Epithelial cell of esophagus (primary cell): ENCODE measurements around the gene TACC3.

Experiments used
- DNase-seq: peaks from one replicate; pipeline ENCODE4 v3.0.0; 2010; ENCODE audit warnings: low read depth
- H3K4me3 ChIP-seq: 2 replicates; pipeline ENCODE4 v1.5.1; 2011; ENCODE audit warnings: mild to moderate bottlenecking, low read length, control low read depth
- TF ChIP-seq, protein P1 (sequence below): IDR thresholded peaks from 2 replicates; pipeline ENCODE4 v1.5.1; 2011; ENCODE audit warnings: low read depth, mild to moderate bottlenecking, low read length, control low read depth, inconsistent platforms; ENCODE audit not compliant: insufficient read depth; ENCODE audit errors: missing control alignments

The TACC3 gene

GRCh38 chr4:1784395-1784788 lies 63.1 kb downstream of the TACC3 start:
- DNase-seq, result no peak
- H3K4me3 ChIP-seq, result no peak overlapping the region
- TF ChIP-seq, protein P1, sequence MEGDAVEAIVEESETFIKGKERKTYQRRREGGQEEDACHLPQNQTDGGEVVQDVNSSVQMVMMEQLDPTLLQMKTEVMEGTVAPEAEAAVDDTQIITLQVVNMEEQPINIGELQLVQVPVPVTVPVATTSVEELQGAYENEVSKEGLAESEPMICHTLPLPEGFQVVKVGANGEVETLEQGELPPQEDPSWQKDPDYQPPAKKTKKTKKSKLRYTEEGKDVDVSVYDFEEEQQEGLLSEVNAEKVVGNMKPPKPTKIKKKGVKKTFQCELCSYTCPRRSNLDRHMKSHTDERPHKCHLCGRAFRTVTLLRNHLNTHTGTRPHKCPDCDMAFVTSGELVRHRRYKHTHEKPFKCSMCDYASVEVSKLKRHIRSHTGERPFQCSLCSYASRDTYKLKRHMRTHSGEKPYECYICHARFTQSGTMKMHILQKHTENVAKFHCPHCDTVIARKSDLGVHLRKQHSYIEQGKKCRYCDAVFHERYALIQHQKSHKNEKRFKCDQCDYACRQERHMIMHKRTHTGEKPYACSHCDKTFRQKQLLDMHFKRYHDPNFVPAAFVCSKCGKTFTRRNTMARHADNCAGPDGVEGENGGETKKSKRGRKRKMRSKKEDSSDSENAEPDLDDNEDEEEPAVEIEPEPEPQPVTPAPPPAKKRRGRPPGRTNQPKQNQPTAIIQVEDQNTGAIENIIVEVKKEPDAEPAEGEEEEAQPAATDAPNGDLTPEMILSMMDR, result no peak

DNA sequence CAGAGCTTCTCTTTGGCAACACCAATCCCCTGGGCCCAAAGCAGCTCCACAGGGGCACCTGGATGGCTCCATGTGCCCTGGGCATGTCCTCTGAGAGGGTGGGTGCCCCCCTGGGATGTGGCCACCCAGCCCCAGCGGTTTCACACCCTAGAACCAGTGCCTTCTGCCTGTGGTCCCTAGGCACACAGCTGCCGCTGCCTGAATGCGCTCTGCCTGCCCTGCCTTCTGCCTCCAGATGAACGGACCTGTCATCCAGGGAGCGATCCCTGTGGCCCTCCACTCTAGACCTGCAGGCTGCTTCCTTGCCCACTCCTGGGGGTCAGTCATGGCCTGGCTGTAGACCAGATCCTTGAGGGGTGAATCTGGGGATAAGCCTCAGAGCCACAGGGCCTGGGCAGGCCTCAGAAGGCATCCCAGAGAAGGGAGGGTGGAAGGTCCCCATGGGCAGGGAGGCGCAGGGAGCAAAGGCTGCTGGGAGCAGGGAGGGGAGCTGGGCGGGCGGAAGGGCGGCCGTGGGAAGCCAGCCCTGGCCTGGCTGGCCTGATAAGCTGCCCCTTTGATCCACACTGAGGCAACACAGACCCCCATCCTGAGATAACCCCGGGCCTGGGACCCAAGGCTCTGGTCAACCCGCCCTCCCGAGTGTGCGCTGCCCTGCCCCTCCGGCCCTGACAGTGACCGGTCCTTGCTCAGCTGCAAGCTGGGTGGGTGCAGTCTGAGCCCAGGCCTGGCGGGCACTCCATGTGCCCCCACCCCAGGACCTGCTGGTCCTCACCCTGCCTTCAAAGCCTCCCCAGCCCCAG lies 63.7 kb downstream of the TACC3 start:
- TF ChIP-seq, protein P1, result no peak
- no peak overlapping the region for H3K4me3 ChIP-seq
- no peak for DNase-seq

DNA sequence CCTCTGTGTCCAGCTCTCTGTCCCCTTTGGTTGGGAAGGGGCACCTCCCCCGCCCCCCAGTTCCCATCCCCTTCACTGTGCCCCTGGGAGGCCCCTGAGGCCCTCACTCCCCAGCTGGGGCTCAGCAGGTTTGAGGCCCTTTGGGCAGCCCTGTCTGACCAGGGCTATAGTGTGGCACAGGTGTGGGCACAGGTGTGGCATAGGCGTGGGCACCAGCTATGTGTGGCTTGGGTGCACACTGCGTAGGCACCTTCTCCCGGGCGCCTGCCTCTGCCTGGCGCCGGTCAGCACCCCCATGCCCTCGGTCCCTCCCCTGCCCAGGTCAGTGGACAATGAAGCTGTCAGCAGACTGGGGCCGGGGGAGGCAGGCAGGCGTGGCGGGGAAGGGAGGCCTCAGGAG lies 64.3 kb downstream of the TACC3 start:
- no peak overlapping the region for H3K4me3 ChIP-seq
- no peak for DNase-seq
- TF ChIP-seq, protein P1, result no peak

DNA sequence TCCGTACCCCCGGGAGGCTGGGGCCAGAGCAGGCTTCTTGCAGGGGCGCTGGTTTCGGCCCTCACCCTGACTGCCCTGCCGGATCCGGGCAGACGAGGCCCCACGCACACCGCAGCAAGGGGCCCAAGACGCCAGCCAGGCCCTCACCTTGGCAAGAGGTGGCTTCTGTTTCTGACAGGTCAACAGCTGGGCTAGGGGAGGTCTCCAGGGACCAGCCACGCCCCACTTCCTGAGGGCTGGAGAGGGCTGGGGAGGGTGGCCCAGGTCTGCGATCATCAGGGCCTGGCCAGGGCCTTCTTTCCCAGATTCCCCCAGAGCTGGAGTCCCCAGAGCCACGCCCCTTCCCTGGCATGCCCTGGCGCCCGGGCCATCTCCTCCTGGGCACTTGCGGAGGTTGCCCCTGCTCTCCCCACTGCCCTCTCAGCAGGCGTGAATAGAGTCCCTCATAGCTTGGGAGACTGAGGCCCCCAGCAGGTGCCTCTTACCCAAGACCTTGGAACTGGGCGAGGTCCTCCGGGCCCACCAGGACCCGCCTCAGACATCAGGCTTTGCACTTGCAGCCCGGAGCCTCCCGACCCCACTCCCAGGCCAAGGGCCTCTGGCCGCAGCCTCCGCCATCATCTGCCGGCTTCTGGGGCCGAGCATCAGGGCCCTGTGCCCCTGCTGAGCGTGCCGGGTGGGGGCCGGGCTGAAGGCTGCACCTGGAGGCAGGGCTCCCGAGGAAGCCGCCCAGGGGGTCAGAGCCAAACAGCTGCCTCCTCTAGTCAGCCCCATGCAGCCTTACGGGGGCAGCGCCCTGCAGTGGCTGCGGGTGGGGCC lies 65.4 kb downstream of the TACC3 start:
- TF ChIP-seq, protein P1, result no peak
- no peak overlapping the region for H3K4me3 ChIP-seq
- no peak for DNase-seq

DNA sequence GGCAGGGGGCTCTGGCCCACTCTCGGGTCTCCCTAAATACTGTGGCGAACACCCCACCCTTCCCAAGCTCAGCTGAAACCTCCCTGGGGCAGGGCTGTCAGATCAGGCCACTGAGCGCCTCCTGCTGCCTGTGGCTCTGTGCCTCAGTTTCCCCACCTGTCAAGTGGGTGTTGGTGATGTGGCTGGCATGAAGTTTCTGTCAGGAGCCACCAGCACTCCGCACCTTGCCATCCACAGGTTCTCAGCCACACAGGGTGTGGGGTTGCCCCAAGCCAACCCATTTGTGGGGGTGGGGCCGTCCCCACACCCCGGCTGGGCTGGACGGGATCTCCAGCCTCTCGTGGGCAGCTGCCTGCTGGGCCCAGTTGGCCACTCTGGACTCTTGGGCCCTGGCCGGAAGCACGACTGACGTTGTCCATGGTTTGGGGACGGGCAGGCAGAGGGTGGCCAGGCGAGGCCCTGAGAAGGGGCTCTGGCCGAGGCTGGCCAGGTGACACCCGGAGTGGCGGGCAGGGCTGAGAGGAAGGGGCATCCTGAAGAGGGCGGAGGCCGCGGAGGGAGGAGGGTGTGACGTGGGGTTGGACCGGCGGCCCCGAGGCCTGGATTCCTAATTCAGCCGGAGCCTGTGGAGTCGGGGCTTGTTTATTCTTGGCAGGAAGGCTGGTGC lies 66.2 kb downstream of the TACC3 start:
- no peak for DNase-seq
- H3K4me3 ChIP-seq, result no peak overlapping the region
- TF ChIP-seq, protein P1, result no peak

DNA sequence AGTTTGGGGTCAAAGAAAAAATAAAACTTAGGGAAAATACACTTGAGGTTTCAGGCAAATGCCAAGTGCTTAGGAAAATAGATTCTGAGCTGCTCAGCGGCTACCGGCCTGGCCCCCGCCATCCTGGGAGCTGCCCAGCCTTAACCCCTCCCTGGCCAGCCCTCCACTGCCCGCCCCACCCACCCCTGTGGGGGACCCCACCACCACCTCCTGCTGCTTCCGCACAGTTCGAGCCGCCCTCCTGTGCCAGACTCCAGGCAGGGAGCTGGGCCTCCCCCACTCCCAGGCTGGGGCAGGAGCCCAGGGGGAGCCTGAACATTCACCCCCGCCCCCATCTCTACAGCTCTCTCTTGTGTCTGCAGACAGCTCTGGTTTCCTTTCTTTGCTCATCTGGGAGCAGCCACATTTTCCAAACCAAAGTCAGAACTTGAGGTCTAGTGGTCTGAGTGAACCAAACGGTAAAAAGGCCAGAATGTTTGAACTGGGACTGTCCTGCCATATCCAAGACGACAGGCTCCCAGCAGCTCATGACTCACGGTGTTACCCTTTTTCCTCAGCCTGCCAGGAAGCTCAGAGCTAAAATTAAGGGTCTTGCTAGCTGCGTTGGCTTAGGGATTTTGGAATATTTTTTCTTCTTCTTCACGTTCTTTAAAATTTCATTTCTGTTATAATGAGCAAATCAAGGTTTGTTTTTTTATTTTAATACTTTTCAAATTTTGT lies 67.1 kb downstream of the TACC3 start:
- H3K4me3 ChIP-seq, result no peak overlapping the region
- DNase-seq, result no peak
- TF ChIP-seq, protein P1, result no peak
